ENCODE data around the gene GOLGA3.
A peak's percentile ranks its signal among the peaks of the same experiment; 100 is the strongest.
"Not testable (repeated sequence)": the region's sequence is repeated elsewhere in the genome, so short reads cannot be mapped to it uniquely, and the experiment has no call there.

GOLGA3 gene

GRCh38 chr12:132842449-132843045 lies 13.9 kb upstream of the GOLGA3 start:
- DNase-seq, result no peak

- no peak for DNase-seq
Measured at GRCh38 chr12:132841151-132841550, 12.5 kb upstream of the GOLGA3 start.

- DNase-seq, result no peak
Measured at GRCh38 chr12:132840536-132840935, 11.9 kb upstream of the GOLGA3 start.

- DNase-seq, result no peak
Measured at GRCh38 chr12:132839558-132840235, 11.0 kb upstream of the GOLGA3 start.

GRCh38 chr12:132838410-132839080 lies 9.9 kb upstream of the GOLGA3 start:
- DNase-seq, result no peak

- peak in 3 of 56 donors; percentile 6 to 18 (median 12) for DNase-seq
Measured at GRCh38 chr12:132837693-132838409, 9.2 kb upstream of the GOLGA3 start.

GRCh38 chr12:132836795-132837331 lies 8.2 kb upstream of the GOLGA3 start:
- DNase-seq, result no peak

GRCh38 chr12:132836230-132836629 lies 7.6 kb upstream of the GOLGA3 start:
- not testable (repeated sequence) for DNase-seq

- no peak for DNase-seq
Measured at GRCh38 chr12:132835076-132836025, 6.7 kb upstream of the GOLGA3 start.

GRCh38 chr12:132834181-132834711 lies 5.6 kb upstream of the GOLGA3 start:
- DNase-seq, result no peak

GRCh38 chr12:132833341-132833740 lies 4.7 kb upstream of the GOLGA3 start:
- DNase-seq, result no peak

- DNase-seq, result no peak
Measured at GRCh38 chr12:132831771-132832170, 3.1 kb upstream of the GOLGA3 start.

- peak in 4 of 56 donors; percentile 30 to 43 (median 37) for DNase-seq
Measured at GRCh38 chr12:132827763-132828703, 636 bp downstream of the GOLGA3 start.

- DNase-seq, result no peak
Measured at GRCh38 chr12:132825861-132826260, 2.8 kb downstream of the GOLGA3 start.

- DNase-seq, result no peak
Measured at GRCh38 chr12:132825089-132825488, 3.6 kb downstream of the GOLGA3 start.

- DNase-seq, result no peak
Measured at GRCh38 chr12:132824053-132824452, 4.6 kb downstream of the GOLGA3 start.

GRCh38 chr12:132818562-132818961 lies 10.1 kb downstream of the GOLGA3 start:
- DNase-seq, result no peak

- DNase-seq, result no peak
Measured at GRCh38 chr12:132814232-132814631, 14.4 kb downstream of the GOLGA3 start.

- DNase-seq, result no peak
Measured at GRCh38 chr12:132813443-132813842, 15.2 kb downstream of the GOLGA3 start.
